NCI-H1436 treated with DMSO at 0.1 percent for 48 hours (cell line): Measurements from ENCODE around the gene PDGFRA.
A peak's percentile ranks its signal among the peaks of the same experiment; 100 is the strongest.

Experiments used
- DNase-seq: peaks from one replicate; lab custom pipeline; 2025; lab: John Stamatoyannopoulos, UW

The PDGFRA gene

DNA sequence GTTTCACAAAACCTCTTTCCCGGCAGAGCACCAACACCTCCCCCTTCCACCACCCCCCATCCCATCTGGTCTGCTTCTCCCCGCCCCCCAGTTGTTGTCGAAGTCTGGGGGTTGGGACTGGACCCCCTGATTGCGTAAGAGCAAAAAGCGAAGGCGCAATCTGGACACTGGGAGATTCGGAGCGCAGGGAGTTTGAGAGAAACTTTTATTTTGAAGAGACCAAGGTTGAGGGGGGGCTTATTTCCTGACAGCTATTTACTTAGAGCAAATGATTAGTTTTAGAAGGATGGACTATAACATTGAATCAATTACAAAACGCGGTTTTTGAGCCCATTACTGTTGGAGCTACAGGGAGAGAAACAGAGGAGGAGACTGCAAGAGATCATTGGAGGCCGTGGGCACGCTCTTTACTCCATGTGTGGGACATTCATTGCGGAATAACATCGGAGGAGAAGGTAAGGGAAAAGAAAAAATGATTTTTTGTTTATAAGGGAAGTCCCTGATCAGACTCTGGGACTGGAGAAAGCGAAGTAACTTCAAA is at the start of gene PDGFRA:
TSS of gene PDGFRA (plus strand) at position 333 of the 541 bp plus-strand sequence. CDS start 29,476 bp downstream, outside the sequence.
- DNase-seq: no peak

DNA sequence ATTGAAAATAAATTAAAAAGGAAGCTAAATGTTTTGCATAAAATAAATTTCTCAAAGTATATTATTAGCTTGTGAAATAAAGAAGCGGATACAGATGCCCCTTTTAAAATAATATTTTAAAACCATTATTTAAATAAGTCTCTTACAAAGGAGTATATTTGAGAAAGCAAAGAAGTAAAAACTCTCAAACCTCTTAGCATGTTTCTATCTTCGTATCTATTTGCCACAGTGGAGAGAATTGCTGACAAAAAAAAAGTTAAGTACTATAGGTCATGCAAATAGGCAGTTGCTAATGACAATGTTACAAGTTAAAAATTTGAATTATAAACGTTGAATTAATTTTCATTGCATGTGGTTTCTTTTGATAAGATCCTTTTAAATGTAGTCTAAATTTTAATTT is 44.5 kb upstream of the PDGFRA start:
- no peak for DNase-seq

DNA sequence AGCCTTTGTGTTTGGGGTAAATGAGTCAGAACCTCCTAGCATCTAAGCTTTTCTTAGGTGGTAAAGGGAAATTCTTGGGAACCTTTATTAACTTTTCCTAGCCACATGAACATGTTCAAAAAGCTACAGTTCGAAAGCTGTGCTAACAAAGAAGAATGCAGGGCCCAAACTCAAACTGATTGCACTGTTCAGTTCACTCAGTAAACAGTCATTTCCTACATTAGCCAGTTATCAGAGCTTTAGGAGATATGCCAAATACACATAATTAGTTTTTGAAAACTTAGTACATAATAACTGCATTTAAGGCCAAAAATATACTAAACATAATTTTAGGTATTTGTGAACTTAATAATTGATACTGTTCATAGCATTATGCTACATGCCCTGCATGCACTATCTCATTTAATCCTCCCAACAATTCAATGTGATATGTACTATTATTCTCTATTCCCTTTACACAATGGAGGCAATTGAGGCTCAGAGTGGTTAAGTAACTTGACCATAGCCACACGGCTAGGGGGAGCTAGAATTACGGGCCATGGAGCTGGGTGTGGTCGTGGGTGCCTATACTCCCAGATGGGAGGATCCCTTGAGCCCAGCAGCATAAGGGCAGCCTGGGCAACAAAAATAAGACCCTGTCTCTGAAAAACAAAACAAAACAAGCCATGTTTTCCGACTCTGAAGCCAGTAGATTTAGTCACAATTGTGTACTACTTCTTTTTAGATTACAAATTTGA is 43.9 kb upstream of the PDGFRA start:
- no peak for DNase-seq

DNA sequence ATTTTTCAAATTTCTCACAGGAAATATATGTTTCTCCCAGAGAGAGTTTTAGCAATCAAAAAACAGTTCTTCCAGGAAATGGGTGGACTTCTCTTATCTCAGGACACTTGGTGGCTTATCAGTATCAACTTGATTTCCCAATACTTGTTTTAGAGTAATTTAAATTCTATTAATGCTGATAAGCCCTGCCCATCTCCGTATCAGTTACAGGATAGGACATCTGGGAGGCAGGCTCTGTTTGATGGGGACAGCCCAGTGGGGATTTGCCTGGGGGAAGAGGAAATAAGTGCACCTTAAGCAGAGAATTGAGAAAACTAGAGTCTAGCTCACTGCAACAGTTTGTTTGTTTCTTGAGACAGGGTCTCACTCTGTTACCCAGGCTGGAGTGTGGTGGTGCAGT is 43.2 kb upstream of the PDGFRA start:
- DNase-seq: no peak

DNA sequence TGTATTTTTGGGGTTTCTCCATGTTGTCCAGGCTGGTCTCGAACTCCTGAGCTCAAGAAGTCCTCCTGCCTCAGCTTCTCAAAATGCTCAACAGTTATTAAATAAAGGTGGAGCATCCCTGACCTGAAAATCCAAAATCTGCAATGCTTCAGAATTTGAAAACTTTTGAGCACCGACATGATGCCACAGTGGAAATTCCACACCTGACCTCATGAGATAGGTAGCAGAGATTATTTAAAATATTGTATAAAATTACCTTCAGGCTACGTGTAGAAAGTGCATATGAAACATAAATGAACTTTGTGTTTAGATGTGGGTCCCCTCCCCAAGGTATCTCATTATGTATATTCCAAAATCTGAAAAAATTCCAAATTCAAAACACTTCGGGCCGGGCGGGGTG is 42.7 kb upstream of the PDGFRA start:
- no peak for DNase-seq

DNA sequence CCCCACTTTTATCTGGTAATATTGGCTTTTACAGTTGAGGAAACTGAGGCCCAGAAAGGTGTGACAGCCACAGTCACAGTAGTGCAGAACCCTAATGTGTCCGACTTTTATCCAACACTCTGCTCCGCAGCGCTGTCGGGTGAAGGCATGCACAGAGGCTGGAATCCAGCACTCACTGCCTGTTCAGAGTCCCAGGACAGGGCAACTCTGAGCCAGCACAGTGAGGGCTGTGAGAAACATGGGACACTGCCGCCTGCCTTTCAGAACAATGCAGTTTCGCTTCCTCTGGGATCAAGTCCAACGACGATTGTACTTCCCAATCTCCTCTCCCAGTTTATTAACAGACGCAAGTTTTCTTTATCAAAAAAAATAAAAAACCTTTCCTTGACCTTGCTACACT is 41.9 kb upstream of the PDGFRA start:
- DNase-seq: no peak

DNA sequence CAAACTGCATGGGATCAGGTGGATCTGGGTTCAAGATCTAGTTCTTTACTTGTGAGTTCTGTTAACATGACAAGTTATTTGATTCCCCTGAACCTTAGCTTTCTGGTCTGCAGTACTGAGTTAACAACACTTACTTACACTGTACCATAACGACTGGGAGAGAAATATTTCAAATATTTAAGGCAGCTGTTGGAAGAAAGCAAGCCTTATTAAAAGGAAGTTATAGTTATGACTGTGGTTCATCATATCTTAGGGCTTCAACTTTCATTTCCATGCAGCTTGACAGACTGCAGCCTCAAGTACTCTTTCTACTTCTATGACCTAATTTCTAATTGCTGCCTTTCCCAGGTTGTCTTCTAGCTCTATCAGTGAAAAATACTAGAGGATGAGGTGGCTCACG is 40.0 kb upstream of the PDGFRA start:
- no peak for DNase-seq

DNA sequence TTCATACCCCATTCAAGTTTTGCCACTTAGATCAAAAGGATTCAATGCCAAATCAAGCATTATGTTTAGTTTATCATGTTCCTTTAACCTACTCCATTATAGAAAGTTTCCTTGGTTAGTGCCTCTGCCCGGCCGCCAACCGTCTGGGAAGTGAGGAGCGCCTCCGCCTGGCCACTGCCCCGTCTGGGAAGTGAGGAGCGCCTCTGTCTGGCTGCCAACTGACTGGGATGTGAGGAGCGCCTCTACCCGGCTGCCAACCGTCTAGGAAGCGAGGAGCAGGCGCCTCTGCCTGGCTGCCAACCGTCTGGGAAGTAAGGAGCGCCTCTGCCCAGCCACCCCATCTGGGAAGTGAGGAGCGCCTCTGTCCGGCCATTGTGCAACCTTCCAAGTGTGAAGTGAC is 36.3 kb upstream of the PDGFRA start:
- no peak for DNase-seq

DNA sequence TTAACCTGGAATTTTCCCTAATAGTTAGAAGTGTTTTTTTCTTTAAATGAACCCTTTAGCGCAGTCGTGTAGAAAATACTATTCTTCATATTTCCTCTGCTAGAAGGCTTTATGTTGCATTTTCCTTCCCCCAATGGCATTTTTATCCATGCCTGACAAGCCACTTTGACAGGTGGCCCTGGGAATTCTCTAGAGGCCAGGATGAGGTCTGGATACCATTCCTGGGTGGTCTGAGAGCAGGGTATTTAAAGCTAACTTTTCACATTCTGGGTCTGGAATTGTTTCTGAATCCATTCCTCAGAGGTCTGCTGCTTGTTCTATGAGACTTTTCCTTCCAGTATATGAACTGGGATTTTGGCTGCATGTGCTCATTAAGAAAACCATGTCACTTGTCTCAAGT is 31.2 kb upstream of the PDGFRA start:
- DNase-seq: no peak

DNA sequence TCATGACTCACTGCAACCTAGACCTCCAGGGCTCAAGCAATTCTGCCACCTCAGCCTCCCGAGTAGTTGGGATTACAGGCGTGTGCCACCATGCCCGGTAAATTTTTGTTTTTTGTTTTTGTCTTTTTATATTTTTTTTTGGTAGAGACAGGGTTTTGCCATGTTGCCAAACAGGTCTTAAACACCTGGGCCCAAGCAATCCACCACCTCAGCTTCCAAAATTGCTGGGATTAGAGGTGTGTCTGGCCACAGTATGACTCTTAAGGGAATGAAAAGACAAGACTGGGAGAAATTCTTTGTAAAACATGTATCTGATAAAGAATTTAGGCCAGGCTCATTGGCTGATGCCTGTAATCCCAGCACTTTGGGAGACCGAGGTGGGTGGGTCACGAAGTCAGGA is 29.2 kb upstream of the PDGFRA start:
- no peak for DNase-seq

DNA sequence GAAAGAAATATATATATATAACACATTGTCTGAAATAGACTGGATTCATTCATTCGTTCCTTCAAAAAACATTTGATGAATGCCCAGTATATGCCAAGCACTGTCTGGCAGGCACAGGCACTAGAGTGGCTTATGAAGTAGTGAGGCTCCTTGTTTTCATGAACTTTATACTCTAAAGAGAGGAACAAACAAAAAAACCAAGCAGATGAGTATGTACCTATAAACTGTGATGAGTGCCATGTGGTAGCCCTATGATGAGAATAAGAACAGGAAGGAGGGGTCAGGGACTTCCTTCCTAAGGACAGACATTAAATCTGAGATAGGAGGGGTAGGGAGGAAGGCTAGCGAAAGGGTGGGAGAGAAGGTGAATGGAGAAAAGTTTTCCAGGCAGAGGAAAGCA is 19.5 kb upstream of the PDGFRA start:
- no peak for DNase-seq

DNA sequence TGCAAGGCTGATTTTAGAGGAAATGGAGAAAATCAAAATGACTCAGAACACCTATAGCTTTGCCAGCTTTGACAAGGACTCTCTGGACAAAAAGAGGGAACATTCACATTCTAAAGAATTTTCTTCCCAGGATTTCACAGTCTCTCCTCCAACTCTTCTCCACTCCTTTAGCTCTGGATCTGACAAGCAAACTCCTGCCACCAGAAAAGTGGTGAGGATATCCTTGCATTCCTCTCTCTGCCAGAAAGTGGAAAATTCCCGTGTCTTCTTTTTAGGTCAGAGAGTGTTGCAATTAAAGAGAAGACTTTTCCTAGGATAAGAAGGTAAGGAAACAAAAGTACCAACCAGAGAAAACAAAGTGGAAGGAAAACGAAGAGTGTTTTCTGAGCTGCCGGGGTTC is 16.1 kb upstream of the PDGFRA start:
- no peak for DNase-seq

DNA sequence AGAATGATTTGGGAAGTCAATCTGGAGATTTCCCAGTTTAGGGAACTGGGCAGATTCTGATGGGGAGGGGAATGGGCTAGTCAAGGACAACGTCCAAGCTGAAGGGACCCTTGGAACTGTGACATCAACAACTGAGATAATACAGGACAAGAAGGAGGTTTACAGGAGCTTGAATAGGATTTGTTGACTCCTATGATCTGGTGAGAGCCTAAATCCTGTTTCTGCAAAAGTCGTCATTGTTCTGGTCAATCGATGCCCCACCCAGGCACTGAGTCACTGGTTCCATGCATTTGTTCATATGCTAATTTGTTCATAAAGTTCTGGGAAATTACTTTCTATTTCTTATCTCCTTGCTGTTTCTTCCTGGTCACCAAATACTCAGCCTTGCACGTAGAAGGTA is 15.3 kb upstream of the PDGFRA start:
- DNase-seq: no peak

DNA sequence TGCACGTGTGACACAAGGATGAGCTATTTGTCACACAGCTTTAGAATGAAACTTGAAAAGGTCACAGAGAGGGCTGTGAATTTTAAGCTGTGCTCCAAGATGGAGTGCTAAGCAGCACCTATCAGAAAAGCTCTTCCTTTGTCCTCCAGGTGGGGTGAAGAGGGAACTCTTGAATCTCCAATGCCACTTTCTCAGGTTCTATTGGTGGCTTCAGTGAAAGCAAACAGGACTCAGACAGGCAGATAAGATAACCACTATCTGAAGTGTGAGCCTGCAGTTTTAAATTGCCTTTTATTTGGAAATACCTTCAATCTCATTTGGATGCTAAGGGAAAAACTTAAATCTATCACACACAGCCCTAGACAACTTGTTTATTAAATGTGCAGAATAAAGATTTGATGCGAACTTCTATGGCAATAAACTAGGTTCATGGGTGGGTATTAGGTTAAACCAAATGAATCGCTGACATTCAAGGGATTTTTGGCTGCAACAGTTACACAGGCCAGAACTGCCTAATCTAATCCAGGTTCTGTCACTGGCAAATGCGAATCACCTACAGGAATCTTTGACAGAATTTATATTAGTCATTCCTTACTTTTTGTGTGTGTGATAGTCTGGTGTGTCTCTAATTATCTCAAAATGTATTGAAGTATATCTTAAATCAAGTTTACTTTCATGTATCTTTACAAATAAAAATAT is 13.6 kb upstream of the PDGFRA start:
- DNase-seq: no peak

DNA sequence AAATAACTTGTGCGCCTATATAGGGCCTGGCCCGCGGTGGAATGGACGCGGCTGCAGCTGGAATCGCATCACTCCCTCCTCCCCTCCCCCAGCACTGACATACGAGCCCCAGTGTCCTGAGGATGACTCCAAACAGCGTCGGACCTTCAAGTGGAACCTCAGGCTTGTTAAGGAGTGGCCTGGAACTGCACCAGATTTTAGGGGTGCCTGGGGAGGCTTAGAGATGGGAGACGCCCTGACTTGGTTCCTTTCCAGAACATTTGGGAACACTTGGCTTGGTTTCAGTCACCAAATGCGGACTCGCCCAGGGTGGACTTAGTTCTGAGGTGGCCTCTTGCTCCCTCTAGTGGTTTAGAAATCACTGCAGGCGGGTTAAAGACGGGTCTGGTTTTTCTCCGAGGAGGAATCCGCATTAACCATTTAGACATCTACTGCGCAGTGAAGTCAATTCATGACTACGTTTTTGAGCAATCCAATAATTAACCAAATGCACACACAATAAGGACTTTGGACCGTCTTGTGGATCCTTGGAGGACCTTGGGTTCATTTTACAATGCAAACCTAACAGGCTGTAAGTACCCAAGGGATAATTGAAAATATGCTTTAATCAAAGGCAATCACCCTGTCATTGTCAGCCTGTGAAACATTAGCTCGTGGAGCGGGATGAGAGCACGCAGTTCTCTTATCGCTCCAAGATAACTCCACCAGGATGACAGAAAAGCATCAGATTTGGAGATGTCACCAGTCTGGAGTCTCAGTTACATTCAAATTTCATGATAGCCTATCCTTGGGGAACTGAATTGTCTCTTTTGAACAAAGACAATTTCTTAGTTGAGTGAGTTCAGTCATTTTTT is 11.2 kb upstream of the PDGFRA start:
- peak; percentile 30 for DNase-seq

DNA sequence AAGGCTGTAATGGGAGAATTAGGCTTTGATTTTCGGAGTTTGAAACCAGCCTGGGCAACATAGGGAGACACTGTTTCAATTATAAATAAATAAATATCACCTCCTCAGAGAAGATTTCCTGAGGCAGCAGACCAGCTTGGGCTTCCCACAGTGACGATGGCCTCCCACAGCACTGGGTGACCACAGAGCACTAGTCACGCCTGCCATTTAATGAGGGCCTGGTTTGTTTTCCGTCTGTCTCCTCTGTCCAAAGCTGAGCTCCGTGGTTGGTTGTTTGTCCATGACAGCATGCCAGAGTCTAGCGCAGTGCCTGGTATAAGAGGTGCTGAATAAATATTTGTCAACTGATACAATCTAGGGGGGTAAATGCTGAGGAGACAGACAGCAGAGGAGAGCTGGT is 10.4 kb upstream of the PDGFRA start:
- no peak for DNase-seq

DNA sequence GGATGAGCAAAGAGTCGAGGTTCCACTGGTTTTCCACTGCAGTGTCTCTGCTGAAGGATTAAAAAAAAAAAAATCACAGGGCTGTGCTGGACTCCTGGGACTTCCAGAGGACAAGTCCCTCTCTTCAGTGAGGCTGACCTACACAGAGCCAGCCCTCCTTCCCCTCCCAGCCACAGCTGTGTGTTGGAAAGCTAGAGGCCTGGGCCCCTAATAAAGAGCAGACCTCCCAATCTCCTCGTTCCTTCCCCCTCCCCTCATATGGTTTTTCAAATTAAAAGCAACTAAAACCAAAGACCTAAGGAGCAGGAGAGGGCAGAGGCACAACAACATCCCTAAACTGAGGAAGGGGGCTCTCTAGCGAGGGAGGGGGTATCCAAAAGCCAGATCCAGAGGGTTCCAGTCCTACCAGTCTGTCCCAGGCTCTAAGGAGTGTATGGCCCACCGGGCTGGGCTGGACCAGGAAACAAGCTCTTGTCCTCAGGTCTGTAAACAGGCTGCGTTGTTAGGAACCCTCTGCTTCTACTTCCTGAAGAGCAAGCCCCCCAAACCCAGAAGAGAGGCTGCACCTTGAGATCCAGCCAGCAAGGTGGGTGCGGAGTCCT is 4.0 kb upstream of the PDGFRA start:
- no peak for DNase-seq

DNA sequence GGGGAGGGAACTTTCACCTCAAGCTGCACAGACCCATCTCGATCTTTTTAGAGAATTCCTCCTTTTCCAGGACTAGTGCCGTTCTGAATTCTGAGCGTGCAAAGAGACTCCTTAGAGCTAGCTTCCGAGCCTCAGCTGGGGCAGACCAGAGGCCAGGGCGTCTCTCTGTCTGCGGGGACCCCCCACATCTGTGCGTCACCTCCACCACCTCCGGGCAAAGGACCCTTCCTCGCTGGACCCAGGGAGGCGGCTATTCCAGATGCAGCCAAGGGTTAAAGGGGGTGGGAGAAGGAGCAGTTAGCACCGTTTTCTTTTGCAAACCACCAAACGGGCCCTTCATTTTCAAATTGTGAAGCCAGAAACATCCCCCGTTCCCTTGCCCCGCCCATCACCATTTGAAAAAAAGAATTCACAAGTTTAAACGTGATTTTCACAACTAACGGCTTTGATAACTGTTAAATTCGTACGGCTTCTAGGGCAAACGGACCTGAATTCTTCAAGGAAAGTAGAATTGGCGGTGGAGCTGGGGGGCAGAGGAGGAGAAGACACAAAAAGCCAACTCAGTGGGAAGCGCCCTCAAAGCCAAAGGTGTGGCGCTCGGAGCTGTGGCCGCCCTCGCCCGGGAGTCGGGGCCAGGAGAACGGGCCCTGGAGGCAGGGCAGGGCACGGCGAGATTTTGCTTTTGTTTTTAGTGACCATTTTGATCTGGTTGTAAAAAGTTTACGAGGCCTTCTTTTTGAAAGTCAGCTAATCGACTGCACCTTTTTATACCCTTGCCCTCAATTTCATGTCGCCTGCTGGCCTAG is 3.3 kb upstream of the PDGFRA start:
- DNase-seq: no peak

DNA sequence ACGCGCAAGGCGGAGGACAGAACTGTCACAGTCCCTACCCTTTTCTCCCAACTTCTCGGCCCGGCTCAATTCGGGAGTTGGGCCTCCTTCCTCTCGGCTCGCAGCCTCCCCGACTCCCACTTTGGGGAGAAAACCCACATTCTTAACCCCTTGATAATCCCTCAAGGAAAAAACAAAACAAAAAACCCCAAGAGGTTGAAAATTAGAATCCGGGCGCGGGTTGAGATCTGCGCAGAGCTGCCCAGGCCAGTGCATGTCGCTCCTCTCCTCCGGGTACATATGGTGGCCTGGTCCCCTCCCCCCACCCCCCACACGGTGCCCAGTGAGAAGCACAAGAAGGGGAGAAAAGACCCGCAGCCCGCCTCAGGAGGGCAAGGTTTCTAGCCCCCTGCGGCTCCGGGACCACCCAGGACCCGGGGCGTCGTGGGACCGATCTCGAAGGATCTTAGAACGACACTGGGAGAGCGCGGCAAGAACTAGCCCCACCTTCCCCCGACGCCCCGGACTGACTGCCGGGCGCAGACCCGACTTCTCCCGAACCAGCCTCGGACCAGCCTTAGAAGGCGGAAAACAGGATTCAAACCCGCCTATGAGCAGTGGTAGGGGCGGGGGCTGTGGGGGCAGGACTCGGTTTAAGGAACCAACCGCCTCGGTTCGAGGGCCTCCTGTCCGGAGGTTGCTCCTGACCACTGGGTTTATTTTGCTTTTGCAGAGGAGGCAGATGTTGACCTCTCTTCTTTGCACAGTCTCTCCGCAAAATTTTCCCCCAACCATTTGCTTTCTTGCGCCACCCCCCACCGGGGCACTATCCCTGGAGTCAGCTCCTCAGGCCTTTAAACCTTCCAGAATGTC is 2.5 kb upstream of the PDGFRA start:
- DNase-seq: no peak
